ENCODE results near the gene RXFP4. TPM values are rescaled to one million over a fixed set of nuclear protein-coding genes. Genes with fewer than 3 reads are reported as not detected.

Gene RXFP4
- total and polyA plus RNA-seq, 2 of the 13 experiments (the other 11 are each of a cell fraction or from before 2014, with no cell fraction given) = 0.38 to 1.4 TPM

GRCh38 chr1:155938220-155938627, 3.2 kb upstream of the RXFP4 start (continued):
- TF ChIP-seq NFATC3 (CRISPR knock-in tag; IDR thresholded peaks at IDR 0.05) (no peak), NCOA1 (CRISPR knock-in tag; IDR thresholded peaks at IDR 0.05) (no peak), EZH2 (conservative IDR thresholded peaks at IDR 0.05; ENCODE audit: low read depth, low read length) (no peak), ATAD3A (CRISPR knock-in tag; IDR thresholded peaks at IDR 0.05) (no peak), NCOA2 (CRISPR knock-in tag; IDR thresholded peaks at IDR 0.05) (no peak), ZHX2 (IDR thresholded peaks at IDR 0.05; ENCODE audit: low read depth) (no peak), ZHX2 (CRISPR knock-in tag; IDR thresholded peaks at IDR 0.05; ENCODE audit: borderline replicate concordance) (no peak), SP4 (CRISPR knock-in tag; IDR thresholded peaks at IDR 0.05) (no peak), ZFP37 (CRISPR knock-in tag; IDR thresholded peaks at IDR 0.05; ENCODE audit: borderline replicate concordance) (no peak), AHDC1 (CRISPR knock-in tag; IDR thresholded peaks at IDR 0.05; ENCODE audit: borderline replicate concordance) (no peak), ZNF577 (CRISPR knock-in tag; IDR thresholded peaks at IDR 0.05; ENCODE audit: borderline replicate concordance, low read depth) (no peak), ESRRA (CRISPR knock-in tag; IDR thresholded peaks at IDR 0.05; ENCODE audit: low read depth) (no peak), RELA (CRISPR knock-in tag; IDR thresholded peaks at IDR 0.05) (no peak), EEA1 (CRISPR knock-in tag; IDR thresholded peaks at IDR 0.05; ENCODE audit: borderline replicate concordance) (no peak), BRD4 (CRISPR knock-in tag; IDR thresholded peaks at IDR 0.05) (no peak), ZMYM2 (CRISPR knock-in tag; IDR thresholded peaks at IDR 0.05) (no peak), EED (CRISPR knock-in tag; IDR thresholded peaks at IDR 0.05) (no peak), PLRG1 (conservative IDR thresholded peaks at IDR 0.05) (no peak)

All from HepG2 (cell line).